SK-N-SH treated with all-trans-retinoic acid at 6 μM for 48 hours (cell line): ENCODE measurements around the gene LRMDA.

ENCODE experiments used
- ARNTL ChIP-seq: fragments of 450-650 bp; formaldehyde crosslinking; IDR thresholded peaks from 2 replicates; pipeline ENCODE4 v1.5.0; 2020; ENCODE audit warnings: low read depth, mild to moderate bottlenecking, moderate library complexity, borderline replicate concordance
- BACH2 ChIP-seq: fragments of 250-450 bp; sonication (Bioruptor Pico); IDR thresholded peaks from 2 replicates; pipeline ENCODE4 v1.9.0; 2021; ENCODE audit warnings: mild to moderate bottlenecking, borderline replicate concordance
- CSRNP3 ChIP-seq: fragments of 250-450 bp; sonication (Bioruptor Pico); IDR thresholded peaks from 2 replicates; pipeline ENCODE4 v1.5.1; 2021; ENCODE audit warnings: mild to moderate bottlenecking, moderate library complexity
- GLIS3 ChIP-seq: fragments of 250-450 bp; sonication (Bioruptor Pico); IDR thresholded peaks from 2 replicates; pipeline ENCODE4 v1.5.0; 2020; ENCODE audit warnings: mild to moderate bottlenecking, moderate library complexity
- OSR1 ChIP-seq: fragments of 250-450 bp; sonication (Bioruptor Pico); IDR thresholded peaks from 2 replicates; pipeline ENCODE4 v1.8.0; 2022; ENCODE audit warnings: moderate library complexity, mild to moderate bottlenecking, inconsistent platforms
- PATZ1 ChIP-seq: fragments of 250-450 bp; sonication (Bioruptor Pico); IDR thresholded peaks from 2 replicates; pipeline ENCODE4 v1.8.0; 2020; ENCODE audit warnings: mild to moderate bottlenecking, moderate library complexity, borderline replicate concordance
- RARB ChIP-seq: fragments of 250-450 bp; sonication (Bioruptor Pico); IDR thresholded peaks from 2 replicates; pipeline ENCODE4 v1.8.0; 2021; ENCODE audit warnings: mild to moderate bottlenecking, moderate library complexity
- TOX ChIP-seq: fragments of 250-450 bp; sonication (Bioruptor Pico); IDR thresholded peaks from 2 replicates; pipeline ENCODE4 v1.8.0; 2021; ENCODE audit warnings: mild to moderate bottlenecking, moderate library complexity, borderline replicate concordance
- TSHZ2 ChIP-seq: fragments of 250-450 bp; sonication (Bioruptor Pico); IDR thresholded peaks from 2 replicates; pipeline ENCODE4 v1.5.0; 2020; ENCODE audit warnings: mild to moderate bottlenecking, moderate library complexity
- ZC3H10 ChIP-seq: fragments of 250-450 bp; sonication (Bioruptor Pico); IDR thresholded peaks from 2 replicates; pipeline ENCODE4 v1.5.1; 2021; ENCODE audit warnings: mild to moderate bottlenecking, moderate library complexity
- ZFP30 ChIP-seq: fragments of 450-650 bp; formaldehyde crosslinking; IDR thresholded peaks from 2 replicates; pipeline ENCODE4 v1.5.0; 2022; ENCODE audit warnings: mild to moderate bottlenecking, moderate library complexity
- ZNF70 ChIP-seq: fragments of 450-650 bp; formaldehyde crosslinking; IDR thresholded peaks from 2 replicates; pipeline ENCODE4 v1.5.0; 2020; ENCODE audit warnings: mild to moderate bottlenecking, moderate library complexity
- ZNF8 ChIP-seq: fragments of 450-650 bp; formaldehyde crosslinking; IDR thresholded peaks from 2 replicates; pipeline ENCODE4 v1.5.0; 2020; ENCODE audit warnings: mild to moderate bottlenecking, moderate library complexity
- TF ChIP-seq, protein P1 (sequence below): fragments of 250-450 bp; sonication (Bioruptor Pico); IDR thresholded peaks from 2 replicates; pipeline ENCODE4 v1.5.1; 2020; ENCODE audit warnings: low read depth, mild to moderate bottlenecking, moderate library complexity

GRCh38 chr10:75688506-75689300 lies 257.3 kb downstream of the LRMDA start:
- TF ChIP-seq TSHZ2 (CRISPR knock-in tag) (no peak), CSRNP3 (CRISPR knock-in tag) (no peak), ZNF70 (CRISPR knock-in tag) (no peak), OSR1 (CRISPR knock-in tag) (no peak), ZC3H10 (CRISPR knock-in tag) (no peak), ARNTL (no peak), PATZ1 (CRISPR knock-in tag) (no peak), BACH2 (CRISPR knock-in tag) (no peak), ZFP30 (no peak), RARB (CRISPR knock-in tag) (no peak), ZNF8 (CRISPR knock-in tag) (no peak), GLIS3 (CRISPR knock-in tag) (no peak), TOX (CRISPR knock-in tag) (no peak)
- TF ChIP-seq, protein P1, sequence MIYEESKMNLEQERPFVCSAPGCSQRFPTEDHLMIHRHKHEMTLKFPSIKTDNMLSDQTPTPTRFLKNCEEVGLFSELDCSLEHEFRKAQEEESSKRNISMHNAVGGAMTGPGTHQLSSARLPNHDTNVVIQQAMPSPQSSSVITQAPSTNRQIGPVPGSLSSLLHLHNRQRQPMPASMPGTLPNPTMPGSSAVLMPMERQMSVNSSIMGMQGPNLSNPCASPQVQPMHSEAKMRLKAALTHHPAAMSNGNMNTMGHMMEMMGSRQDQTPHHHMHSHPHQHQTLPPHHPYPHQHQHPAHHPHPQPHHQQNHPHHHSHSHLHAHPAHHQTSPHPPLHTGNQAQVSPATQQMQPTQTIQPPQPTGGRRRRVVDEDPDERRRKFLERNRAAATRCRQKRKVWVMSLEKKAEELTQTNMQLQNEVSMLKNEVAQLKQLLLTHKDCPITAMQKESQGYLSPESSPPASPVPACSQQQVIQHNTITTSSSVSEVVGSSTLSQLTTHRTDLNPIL = no peak
